Epithelial cell of proximal tubule (primary cell): ENCODE results near the gene MTFR2. TPM values are rescaled to one million over a fixed set of nuclear protein-coding genes. Genes with fewer than 3 reads are reported as not detected.

ENCODE experiments used
- DNase-seq: peaks from one replicate; pipeline ENCODE4 v3.0.0-alpha.2; 2011; ENCODE audit warnings: low read depth
- H3K4me3 ChIP-seq: 2 replicates; pipeline ENCODE4 v1.5.1; 2011; ENCODE audit warnings: low read depth, mild to moderate bottlenecking, low read length
- total RNA-seq: library from RNA; depleted of rRNA; stranded (reverse); fragments of >200 nt; gene quantifications from 2 replicates; pipeline ENCODE4 v1.2.3, GENCODE V29; 2015
- TF ChIP-seq, protein P1 (sequence below): conservative IDR thresholded peaks from 2 replicates; pipeline ENCODE4 v1.5.1; 2012; ENCODE audit warnings: low read depth, mild to moderate bottlenecking, low read length

The MTFR2 gene
- total RNA-seq, 1 donor from 2014 or later: 18.6 TPM

DNA sequence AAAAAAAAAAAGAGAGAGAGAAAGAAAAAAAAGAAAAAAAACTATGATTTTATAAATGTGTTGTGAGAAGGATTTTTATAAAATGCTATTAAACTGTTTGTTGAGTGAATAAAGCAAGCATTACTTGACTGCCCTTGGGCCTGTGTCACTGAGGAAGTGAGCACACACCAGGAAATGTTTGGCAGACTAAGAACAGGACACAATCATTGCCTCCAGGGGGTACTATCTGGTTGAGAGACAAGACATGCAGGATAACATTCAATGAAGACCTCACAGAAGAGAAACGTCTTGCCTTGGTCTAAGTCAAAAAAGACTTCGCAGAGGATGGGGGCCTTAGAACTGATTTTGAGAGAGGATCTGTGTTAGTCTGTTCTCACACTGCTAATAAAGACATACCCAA, 40.6 kb downstream of the MTFR2 start:
- TF ChIP-seq, protein P1, sequence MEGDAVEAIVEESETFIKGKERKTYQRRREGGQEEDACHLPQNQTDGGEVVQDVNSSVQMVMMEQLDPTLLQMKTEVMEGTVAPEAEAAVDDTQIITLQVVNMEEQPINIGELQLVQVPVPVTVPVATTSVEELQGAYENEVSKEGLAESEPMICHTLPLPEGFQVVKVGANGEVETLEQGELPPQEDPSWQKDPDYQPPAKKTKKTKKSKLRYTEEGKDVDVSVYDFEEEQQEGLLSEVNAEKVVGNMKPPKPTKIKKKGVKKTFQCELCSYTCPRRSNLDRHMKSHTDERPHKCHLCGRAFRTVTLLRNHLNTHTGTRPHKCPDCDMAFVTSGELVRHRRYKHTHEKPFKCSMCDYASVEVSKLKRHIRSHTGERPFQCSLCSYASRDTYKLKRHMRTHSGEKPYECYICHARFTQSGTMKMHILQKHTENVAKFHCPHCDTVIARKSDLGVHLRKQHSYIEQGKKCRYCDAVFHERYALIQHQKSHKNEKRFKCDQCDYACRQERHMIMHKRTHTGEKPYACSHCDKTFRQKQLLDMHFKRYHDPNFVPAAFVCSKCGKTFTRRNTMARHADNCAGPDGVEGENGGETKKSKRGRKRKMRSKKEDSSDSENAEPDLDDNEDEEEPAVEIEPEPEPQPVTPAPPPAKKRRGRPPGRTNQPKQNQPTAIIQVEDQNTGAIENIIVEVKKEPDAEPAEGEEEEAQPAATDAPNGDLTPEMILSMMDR: no peak
- no peak for DNase-seq
- H3K4me3 ChIP-seq: no peak overlapping the region

DNA sequence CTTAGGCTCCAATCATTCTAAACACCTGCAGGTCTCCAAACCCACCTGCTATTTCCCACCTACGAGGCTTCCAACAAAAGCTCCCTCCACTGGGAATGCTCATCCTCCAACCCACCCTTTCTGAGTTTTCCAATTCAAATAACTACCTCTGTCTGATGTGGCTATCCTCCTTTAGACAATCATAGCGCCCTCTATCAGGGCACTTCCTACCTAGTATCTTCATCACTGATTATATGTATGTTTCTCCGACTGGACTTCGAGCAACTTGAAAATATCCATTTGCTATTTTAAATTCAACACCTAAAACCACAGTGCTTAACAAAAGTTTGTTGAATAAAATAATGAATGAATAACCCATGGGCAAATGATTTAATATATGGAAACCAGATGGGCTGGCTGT, 41.3 kb downstream of the MTFR2 start:
- TF ChIP-seq, protein P1: peak; percentile 23
- no peak overlapping the region for H3K4me3 ChIP-seq
- DNase-seq: no peak

DNA sequence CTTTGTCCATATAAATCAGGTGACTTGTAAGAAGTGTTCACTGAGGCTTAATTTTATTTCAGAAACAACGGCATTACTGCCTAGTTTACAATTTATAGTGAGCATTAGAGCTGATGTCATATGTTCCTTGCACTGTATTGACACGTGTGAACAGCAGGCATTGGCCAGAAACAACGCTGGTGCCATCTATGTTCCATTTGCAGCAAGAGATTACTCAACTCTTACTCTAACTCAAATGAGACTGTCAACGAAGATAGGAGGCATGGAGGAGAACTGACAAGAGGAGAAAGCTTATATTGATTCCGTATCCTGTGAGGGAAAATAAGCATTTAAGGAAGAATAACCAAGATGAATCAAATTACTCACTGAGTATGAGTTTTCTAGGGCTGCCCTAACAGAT, 48.4 kb downstream of the MTFR2 start:
- TF ChIP-seq, protein P1: peak; percentile 36
- DNase-seq: no peak

DNA sequence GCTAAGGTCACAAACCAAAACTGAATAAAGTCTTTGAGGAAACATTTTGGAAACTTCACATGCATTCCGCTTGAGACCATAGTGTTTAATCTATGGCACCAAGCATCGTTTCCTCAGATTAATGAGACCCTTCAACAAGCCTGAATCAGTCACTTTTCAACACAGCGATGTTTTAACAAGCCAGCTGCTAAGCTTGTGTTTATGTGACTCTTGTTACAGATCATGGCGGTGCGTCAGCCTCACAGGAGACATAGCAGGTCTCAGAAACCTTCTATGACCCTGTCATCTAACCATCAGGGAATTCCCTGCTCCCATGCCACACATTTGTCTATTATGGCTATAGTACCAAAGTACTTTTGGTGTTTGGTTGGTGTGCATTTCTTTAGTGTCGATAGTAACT, 57.2 kb downstream of the MTFR2 start:
- no peak for DNase-seq
- no peak overlapping the region for H3K4me3 ChIP-seq
- TF ChIP-seq, protein P1: no peak

More for the DNA sequence above, 48.4 kb downstream of the MTFR2 start:
- no peak overlapping the region for H3K4me3 ChIP-seq

DNA sequence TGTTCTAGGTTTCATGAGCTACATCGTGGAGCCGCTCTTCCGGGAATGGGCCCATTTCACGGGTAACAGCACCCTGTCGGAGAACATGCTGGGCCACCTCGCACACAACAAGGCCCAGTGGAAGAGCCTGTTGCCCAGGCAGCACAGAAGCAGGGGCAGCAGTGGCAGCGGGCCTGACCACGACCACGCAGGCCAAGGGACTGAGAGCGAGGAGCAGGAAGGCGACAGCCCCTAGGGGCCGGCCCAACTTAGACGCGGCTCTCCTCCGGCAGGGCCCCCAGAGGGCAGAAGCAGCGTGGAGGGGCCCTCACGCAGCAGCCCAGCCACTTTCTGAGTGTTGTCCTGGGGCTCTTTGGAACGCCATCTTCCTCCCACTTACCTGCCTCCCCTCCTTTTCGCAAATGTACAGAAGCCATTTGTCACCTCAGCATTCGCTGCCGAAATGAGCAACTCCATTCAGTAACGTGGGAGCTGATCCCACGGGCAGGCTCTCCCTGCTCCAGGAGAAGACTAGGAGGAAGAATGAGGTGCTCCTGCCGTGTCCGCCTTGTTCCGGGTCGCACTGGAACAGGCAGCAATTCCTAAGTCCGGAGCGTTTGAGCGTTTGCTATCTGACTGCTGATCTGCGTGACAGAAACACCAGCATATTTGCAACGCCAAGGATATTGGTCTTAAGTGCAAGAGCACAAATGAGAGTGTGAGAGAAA, 58.4 kb downstream of the MTFR2 start:
- DNase-seq: no peak
- H3K4me3 ChIP-seq: no peak overlapping the region
- TF ChIP-seq, protein P1: no peak

DNA sequence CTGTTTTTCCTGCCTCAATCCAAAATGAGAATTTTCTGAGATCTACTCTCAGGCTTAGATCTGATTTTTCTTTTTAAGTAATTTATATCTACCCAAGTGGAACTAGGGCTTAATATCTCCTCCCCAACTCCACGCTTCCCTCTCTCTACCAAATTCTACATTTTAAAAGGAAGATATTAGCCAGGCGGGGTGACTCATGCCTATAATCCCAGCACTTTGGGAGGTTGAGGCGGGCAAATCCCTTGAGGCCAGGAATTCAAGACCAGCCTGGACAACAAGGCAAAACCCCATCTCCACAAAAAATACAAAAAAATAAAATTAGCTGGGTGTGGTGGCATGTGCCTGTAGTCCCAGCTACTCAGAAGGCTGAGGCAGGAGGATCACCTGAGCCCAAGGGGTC, 61.0 kb downstream of the MTFR2 start:
- TF ChIP-seq, protein P1: no peak
- DNase-seq: no peak
- H3K4me3 ChIP-seq: no peak overlapping the region

DNA sequence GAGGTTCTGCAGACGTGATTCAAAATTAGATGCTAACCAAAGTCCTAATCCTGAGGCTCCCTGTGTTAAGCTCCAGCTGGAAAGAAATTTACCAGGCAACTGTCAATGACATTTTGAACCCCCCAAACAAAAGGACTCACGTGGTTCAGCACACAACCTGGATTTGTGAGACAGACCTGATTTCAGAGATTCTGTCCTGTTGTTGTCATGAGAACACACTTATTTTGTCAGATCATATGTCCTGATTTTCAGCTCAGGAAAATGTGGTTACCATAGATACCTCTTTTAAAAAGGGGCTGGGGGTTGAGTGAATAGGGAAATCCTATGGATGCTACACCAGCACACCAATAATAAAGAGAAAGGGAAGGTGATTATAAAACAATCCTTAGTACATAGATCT, 61.6 kb downstream of the MTFR2 start:
- TF ChIP-seq, protein P1: no peak
- no peak for DNase-seq
- H3K4me3 ChIP-seq: no peak overlapping the region
